ENCODE results near the gene HOXA9. TPM values are rescaled to one million over a fixed set of nuclear protein-coding genes. Genes with fewer than 3 reads are reported as not detected.
A peak's percentile ranks its signal among the peaks of the same experiment; 100 is the strongest.

HOXA9 gene
- total RNA-seq, 1 experiment from 2014 or later: 6.9 TPM

- intact Hi-C loops (cut with micrococcal nuclease): no loop called here
- CTCF ChIA-PET: interaction anchor here (0.6 to 2.0 kb wide), 2 partner anchors 132 to 374 kb away, joined by 3 to 7 read pairs; no protein-coding TSS in a partner anchor
- no peak overlapping the region for H3K27ac Mint-ChIP-seq (ENCODE audit: low read depth, unreplicated experiment)
These were observed 35.6 kb upstream of the HOXA9 start for GRCh38 chr7:27200761-27201579.

GRCh38 chr7:27199849-27200760, 34.8 kb upstream of the HOXA9 start, which contains the start of gene HOXA13:
HOXA13 (minus strand) TSS chr7:27200091; CDS start chr7:27200077, 14 bp downstream.
- no peaks in the 10 kb centered on the region for H3K36me3 Mint-ChIP-seq (ENCODE audit: insufficient read depth, unreplicated experiment)
- H3K4me1 Mint-ChIP-seq (ENCODE audit: insufficient read depth, unreplicated experiment): no peaks in the 10 kb centered on the region
- H3K27me3 Mint-ChIP-seq (ENCODE audit: insufficient read depth, unreplicated experiment): peaks cover 66% of the 10 kb centered on the region
- ChIA-PET CTCF (interaction anchor here (0.6 to 2.0 kb wide), 4 partner anchors 54 to 721 kb away, joined by 3 to 7 read pairs (median 3); no protein-coding TSS in a partner anchor), POLR2A (interaction anchor here (0.6 kb wide), 1 partner anchor 850 kb away, joined by 3 read pairs; no protein-coding TSS in a partner anchor)
- no peak within 1 kb of the TSS for H3K27ac Mint-ChIP-seq (ENCODE audit: low read depth, unreplicated experiment)
- intact Hi-C loops (cut with micrococcal nuclease): loop anchor here (5.0 to 10.0 kb wide), 2 partner anchors 877 to 1725 kb away; no protein-coding TSS in a partner anchor
- no peak for DNase-seq (ENCODE audit: unreplicated experiment)
- TF ChIP-seq CTCF (IDR thresholded peaks at IDR 0.05; ENCODE audit: unreplicated experiment): no peak
- H3K9me3 Mint-ChIP-seq (ENCODE audit: unreplicated experiment): no peaks in the 10 kb centered on the region
- H3K4me3 Mint-ChIP-seq (ENCODE audit: unreplicated experiment): peak within 1 kb of the TSS; percentile 64
- BruUV-seq (replicated peaks): no TSS peak

More at GRCh38 chr7:27200761-27201579, 35.6 kb upstream of the HOXA9 start:
- peak overlapping the region; percentile 51 for H3K4me3 Mint-ChIP-seq (ENCODE audit: unreplicated experiment)
- no peak for TF ChIP-seq CTCF (IDR thresholded peaks at IDR 0.05; ENCODE audit: unreplicated experiment)
- H3K27me3 Mint-ChIP-seq (ENCODE audit: insufficient read depth, unreplicated experiment): peaks cover 72% of the 10 kb centered on the region
- POLR2A ChIA-PET: no interaction called here
- no peaks in the 10 kb centered on the region for H3K36me3 Mint-ChIP-seq (ENCODE audit: insufficient read depth, unreplicated experiment)
- no peaks in the 10 kb centered on the region for H3K9me3 Mint-ChIP-seq (ENCODE audit: unreplicated experiment)
- DNase-seq (ENCODE audit: unreplicated experiment): no peak
- no TSS peak for BruUV-seq (replicated peaks)
- no peaks in the 10 kb centered on the region for H3K4me1 Mint-ChIP-seq (ENCODE audit: insufficient read depth, unreplicated experiment)

- ChIA-PET CTCF (interaction anchor here (0.5 to 1.4 kb wide), 13 partner anchors 9 to 1265 kb away, joined by 3 to 4 read pairs (median 3); no protein-coding TSS in a partner anchor), POLR2A (interaction anchor here (0.5 to 0.7 kb wide), 2 partner anchors 375 to 825 kb away, joined by 3 read pairs; no protein-coding TSS in a partner anchor)
- Mint-ChIP-seq H3K27me3 (ENCODE audit: insufficient read depth, unreplicated experiment) (peaks cover 75% of the 10 kb centered on the region), H3K4me3 (ENCODE audit: unreplicated experiment) (peak overlapping the region; percentile 64), H3K9me3 (ENCODE audit: unreplicated experiment) (no peaks in the 10 kb centered on the region), H3K36me3 (ENCODE audit: insufficient read depth, unreplicated experiment) (no peaks in the 10 kb centered on the region), H3K27ac (ENCODE audit: low read depth, unreplicated experiment) (no peak overlapping the region), H3K4me1 (ENCODE audit: insufficient read depth, unreplicated experiment) (no peaks in the 10 kb centered on the region)
- intact Hi-C loops (cut with micrococcal nuclease): loop anchor here (5.0 to 10.0 kb wide), 2 partner anchors 878 to 1726 kb away; no protein-coding TSS in a partner anchor
- no peak for DNase-seq (ENCODE audit: unreplicated experiment)
- TF ChIP-seq CTCF (IDR thresholded peaks at IDR 0.05; ENCODE audit: unreplicated experiment): no peak
- no TSS peak for BruUV-seq (replicated peaks)
These were observed 33.8 kb upstream of the HOXA9 start for GRCh38 chr7:27198871-27199801.
